GM23338 (cell line): ENCODE measurements around the gene PER1. TPM values are rescaled to one million over a fixed set of nuclear protein-coding genes. Genes with fewer than 3 reads are reported as not detected.

Experiments
- ATAC-seq: fragments of 200-7000 bp; cut with Tn5 transposase; 3 replicates; pipeline ENCODE4 v1.9.1; 2020
- DNase-seq: peaks from one replicate; pipeline ENCODE4 v3.0.0-alpha.2; 2015; ENCODE audit warnings: low spot score
- H2AFZ ChIP-seq: fragments of 200-600 bp; sonication (generic); 2 replicates; pipeline ENCODE4 v1.8.0; 2016; ENCODE audit warnings: antibody characterized with exemption, mild to moderate bottlenecking, moderate library complexity
- H3F3A ChIP-seq: fragments of 200-600 bp; sonication (generic); replicated peaks from 2 replicates; pipeline ENCODE4 v1.8.0; 2017; ENCODE audit warnings: antibody characterized with exemption, mixed run types, low read depth
- H3K27ac ChIP-seq: fragments of 200-600 bp; sonication (generic); 2 replicates; pipeline ENCODE4 v1.6.1; 2016; ENCODE audit warnings: low read depth
- H3K27me3 ChIP-seq: fragments of 200-600 bp; sonication (generic); 2 replicates; pipeline ENCODE4 v1.8.0; 2016; ENCODE audit warnings: mild to moderate bottlenecking, mixed run types, moderate library complexity; ENCODE audit not compliant: insufficient read depth
- H3K36me3 ChIP-seq: fragments of 200-600 bp; sonication (generic); 2 replicates; pipeline ENCODE4 v1.8.0; 2016; ENCODE audit warnings: mild to moderate bottlenecking; ENCODE audit not compliant: insufficient read depth
- H3K4me1 ChIP-seq: fragments of 200-600 bp; sonication (generic); 2 replicates; pipeline ENCODE4 v1.8.0; 2016; ENCODE audit warnings: mild to moderate bottlenecking, moderate library complexity; ENCODE audit not compliant: insufficient read depth
- H3K4me2 ChIP-seq: fragments of 200-600 bp; sonication (generic); 2 replicates; pipeline ENCODE4 v1.7.1; 2017; ENCODE audit warnings: mixed run types
- H3K4me3 ChIP-seq: fragments of 200-600 bp; sonication (generic); 2 replicates; pipeline ENCODE4 v1.6.1; 2016; ENCODE audit warnings: mixed run types
- H3K79me2 ChIP-seq: fragments of 200-600 bp; sonication (generic); replicated peaks from 2 replicates; pipeline ENCODE4 v1.8.0; 2017; ENCODE audit warnings: mild to moderate bottlenecking; ENCODE audit not compliant: insufficient read depth
- H3K9me2 ChIP-seq: fragments of 200-600 bp; sonication (generic); 2 replicates; pipeline ENCODE4 v1.8.0; 2017; ENCODE audit not compliant: insufficient read depth
- H4K20me1 ChIP-seq: fragments of 200-600 bp; sonication (generic); replicated peaks from 2 replicates; pipeline ENCODE4 v1.8.0; 2017; ENCODE audit warnings: mild to moderate bottlenecking; ENCODE audit not compliant: insufficient read depth
- H3K27ac Mint-ChIP-seq: 2 replicates; pipeline ENCODE4 v1.8.0; 2020; ENCODE audit warnings: inconsistent platforms, mild to moderate bottlenecking, moderate library complexity, mixed read lengths
- H3K27me3 Mint-ChIP-seq: 3 replicates; pipeline ENCODE4 v1.8.0; 2022; ENCODE audit warnings: low read depth, mild to moderate bottlenecking, moderate library complexity, mixed read lengths, inconsistent platforms; ENCODE audit not compliant: insufficient read depth, poor library complexity
- H3K36me3 Mint-ChIP-seq: 3 replicates; pipeline ENCODE4 v1.8.0; 2021; ENCODE audit warnings: low read depth, mild to moderate bottlenecking, inconsistent platforms, moderate library complexity, mixed read lengths
- H3K4me1 Mint-ChIP-seq: 3 replicates; pipeline ENCODE4 v1.8.0; 2020; ENCODE audit warnings: mild to moderate bottlenecking, inconsistent platforms, mixed read lengths
- H3K4me3 Mint-ChIP-seq: 3 replicates; pipeline ENCODE4 v1.8.0; 2021; ENCODE audit warnings: moderate library complexity, mild to moderate bottlenecking, inconsistent platforms, mixed read lengths
- H3K9me3 Mint-ChIP-seq: 3 replicates; pipeline ENCODE4 v1.8.0; 2020; ENCODE audit warnings: moderate library complexity, mild to moderate bottlenecking, inconsistent platforms, mixed read lengths
- CREB1 ChIP-seq: fragments of 250-450 bp; sonication (Bioruptor Pico); IDR thresholded peaks from 2 replicates; pipeline ENCODE4 v1.5.0; 2020; ENCODE audit warnings: low read depth, mild to moderate bottlenecking, moderate library complexity
- CTCF ChIP-seq, 2 experiments: fragments of 200-600 bp in 1 of 2; sonication (generic) in 1 of 2; conservative IDR thresholded peaks; 2 replicates each; pipeline versions ENCODE4 v1.5.1 to v1.6.1; 2016 to 2017; ENCODE audit warnings: antibody characterized with exemption in 2 of 2, low read depth in 2 of 2, mild to moderate bottlenecking in 2 of 2, moderate library complexity in 1 of 2
- POLR2AphosphoS5 ChIP-seq: IDR thresholded peaks from 2 replicates; pipeline ENCODE4 v1.6.1; 2016; ENCODE audit warnings: antibody characterized with exemption, low read depth
- STAT1 ChIP-seq: IDR thresholded peaks from one replicate; pipeline ENCODE4 v1.6.1; 2016; ENCODE audit warnings: antibody characterized with exemption; ENCODE audit not compliant: unreplicated experiment
- ZNF462 ChIP-seq: fragments of 250-450 bp; sonication (Bioruptor Pico); IDR thresholded peaks from 2 replicates; pipeline ENCODE4 v1.5.0; 2020; ENCODE audit warnings: mild to moderate bottlenecking, moderate library complexity
- polyA plus RNA-seq: library from polyadenylated mRNA; unstranded; fragments of >200 nt; fragmentation: Nextera tagmentation; extraction: Ambion mirVana; gene quantifications from 2 replicates; pipeline ENCODE4 v1.2.1, GENCODE V29; 2016
- total RNA-seq: library from RNA; depleted of rRNA; stranded (reverse); fragments of >200 nt; shearing (Covaris generic); gene quantifications from 2 replicates; pipeline ENCODE4 v1.2.3, GENCODE V29; 2014

PER1 gene
- total and polyA plus RNA-seq, 2 experiments from 2014 or later = 12.2 to 36.1 TPM

- peaks cover 27% of the 10 kb centered on the region; the same call in 1 of the 2 replicates for H3F3A ChIP-seq
- H3K9me3 Mint-ChIP-seq = no peaks in the 10 kb centered on the region; the same call in 2 of the 3 replicates
- peaks cover 31% of the 10 kb centered on the region for H3K27me3 Mint-ChIP-seq
- H3K4me3 ChIP-seq = no peak overlapping the region
- 0 out of 2 replicates have a peak, but pooled peaks have one; percentile 37 for TF ChIP-seq CREB1
- peak; percentile 83 for TF ChIP-seq CTCF (conservative IDR thresholded peaks at IDR 0.05; ENCODE audit: low read depth in 2 of 2)
- TF ChIP-seq POLR2AphosphoS5 = no peak
- H3K36me3 Mint-ChIP-seq = peaks cover 26% of the 10 kb centered on the region
- no peak overlapping the region for H3K27ac ChIP-seq
- peaks cover 5% of the 10 kb centered on the region; the same call in 1 of the 2 replicates for H3K36me3 ChIP-seq
- peaks cover 31% of the 10 kb centered on the region for H3K4me1 Mint-ChIP-seq
- peaks cover 5% of the 10 kb centered on the region for H4K20me1 ChIP-seq
- H3K4me1 ChIP-seq = peaks cover 30% of the 10 kb centered on the region
- peak; percentile 6 for ATAC-seq
- peak overlapping the region; percentile 32; the same call in 2 of the 3 replicates for H3K4me3 Mint-ChIP-seq
- peaks cover 14% of the 10 kb centered on the region; the same call in 1 of the 2 replicates for H3K79me2 ChIP-seq
- peak overlapping the region; percentile 68 for H3K27ac Mint-ChIP-seq
- peak; percentile 96 for DNase-seq
- H3K27me3 ChIP-seq = no peaks in the 10 kb centered on the region
- no peaks in the 10 kb centered on the region for H3K9me2 ChIP-seq
- no peak overlapping the region for H3K4me2 ChIP-seq
- H2AFZ ChIP-seq = no peak overlapping the region
Observed at GRCh38 chr17:8158267-8159031, 6.2 kb upstream of the PER1 start.

DNA sequence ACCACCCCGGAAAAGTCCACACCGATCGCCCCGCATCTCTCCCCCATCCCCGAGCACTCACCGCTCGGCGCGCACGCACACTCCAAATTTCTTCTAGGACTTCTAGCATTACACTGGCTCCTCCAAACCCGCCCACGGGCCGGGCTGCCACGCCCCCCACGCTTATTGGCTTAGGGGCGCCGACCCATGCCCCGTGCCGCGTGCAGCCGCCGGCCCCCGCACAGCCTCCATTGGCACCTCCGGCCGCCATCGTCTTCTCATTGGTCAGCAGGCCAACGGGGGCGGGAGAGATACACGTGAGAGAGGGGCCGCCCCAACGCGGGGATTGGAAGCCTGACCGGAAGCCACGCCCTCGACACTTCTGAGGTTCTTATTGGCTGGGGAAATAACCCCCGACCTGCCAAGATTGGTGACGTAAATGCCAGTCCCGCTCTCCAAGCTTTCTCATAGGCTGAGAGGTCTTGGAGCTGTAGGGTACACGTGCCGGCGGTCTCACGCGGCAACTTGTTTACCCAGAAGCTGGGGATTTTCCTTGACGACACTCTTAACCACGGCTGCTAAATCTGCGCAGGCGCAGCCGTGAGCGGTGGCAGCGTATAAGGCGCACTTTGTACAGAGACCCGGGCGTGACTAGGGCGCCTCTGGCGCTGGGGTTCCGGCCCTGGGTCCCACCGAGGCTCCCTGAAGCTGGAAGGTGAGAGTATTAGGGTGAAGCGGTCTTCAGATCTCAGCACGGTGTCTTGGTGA is 4.2 kb upstream of the PER1 start:
- H3K4me1 ChIP-seq = peaks cover 32% of the 10 kb centered on the region
- Mint-ChIP-seq H3K4me3 (no peak overlapping the region), H3K9me3 (no peaks in the 10 kb centered on the region; the same call in 2 of the 3 replicates), H3K4me1 (peaks cover 33% of the 10 kb centered on the region), H3K27me3 (peaks cover 35% of the 10 kb centered on the region), H3K27ac (no peak overlapping the region), H3K36me3 (peaks cover 23% of the 10 kb centered on the region)
- H3K9me2 ChIP-seq = no peaks in the 10 kb centered on the region
- H3K36me3 ChIP-seq = peaks cover 5% of the 10 kb centered on the region; the same call in 1 of the 2 replicates
- H4K20me1 ChIP-seq = peaks cover 5% of the 10 kb centered on the region
- peak overlapping the region; percentile 96 for H3K27ac ChIP-seq
- ATAC-seq = peak; percentile 58
- 0 out of 2 replicates have a peak overlapping the region, but pooled peaks have one; percentile 45 for H2AFZ ChIP-seq
- DNase-seq = peak; percentile 100
- H3F3A ChIP-seq = peaks cover 38% of the 10 kb centered on the region; the same call in 1 of the 2 replicates
- H3K27me3 ChIP-seq = no peaks in the 10 kb centered on the region
- H3K79me2 ChIP-seq = peaks cover 3% of the 10 kb centered on the region; the same call in 1 of the 2 replicates
- peak overlapping the region; percentile 67 for H3K4me3 ChIP-seq
- H3K4me2 ChIP-seq = peak overlapping the region; percentile 100
- TF ChIP-seq ZNF462 (CRISPR knock-in tag) = no peak
- 0 out of 4 replicates have a peak, but pooled peaks of 1 of the 2 experiments have one; percentile 10 for TF ChIP-seq CTCF (conservative IDR thresholded peaks at IDR 0.05; ENCODE audit: low read depth in 2 of 2)
- peak; percentile 75 for TF ChIP-seq POLR2AphosphoS5
- TF ChIP-seq CREB1 = peak; percentile 89
- TF ChIP-seq STAT1 = no peak
